OCI-LY1 (cell line): ENCODE results near the gene CFAP73.

Experiments
- EZH2 ChIP-seq: fragments of 200-600 bp; sonication (generic), shearing (Covaris generic); IDR thresholded peaks from 2 replicates; pipeline ENCODE4 v1.8.0; 2017; ENCODE audit warnings: borderline replicate concordance, mixed run types, mild to moderate bottlenecking, antibody characterized with exemption, low read length, moderate library complexity, mixed read lengths
- TF ChIP-seq, protein P1 (sequence below): fragments of 200-600 bp; sonication (generic), shearing (Covaris generic); IDR thresholded peaks from 2 replicates; pipeline ENCODE4 v1.5.1; 2017; ENCODE audit warnings: mild to moderate bottlenecking, antibody characterized with exemption, low read length, moderate library complexity, mixed read lengths

DNA sequence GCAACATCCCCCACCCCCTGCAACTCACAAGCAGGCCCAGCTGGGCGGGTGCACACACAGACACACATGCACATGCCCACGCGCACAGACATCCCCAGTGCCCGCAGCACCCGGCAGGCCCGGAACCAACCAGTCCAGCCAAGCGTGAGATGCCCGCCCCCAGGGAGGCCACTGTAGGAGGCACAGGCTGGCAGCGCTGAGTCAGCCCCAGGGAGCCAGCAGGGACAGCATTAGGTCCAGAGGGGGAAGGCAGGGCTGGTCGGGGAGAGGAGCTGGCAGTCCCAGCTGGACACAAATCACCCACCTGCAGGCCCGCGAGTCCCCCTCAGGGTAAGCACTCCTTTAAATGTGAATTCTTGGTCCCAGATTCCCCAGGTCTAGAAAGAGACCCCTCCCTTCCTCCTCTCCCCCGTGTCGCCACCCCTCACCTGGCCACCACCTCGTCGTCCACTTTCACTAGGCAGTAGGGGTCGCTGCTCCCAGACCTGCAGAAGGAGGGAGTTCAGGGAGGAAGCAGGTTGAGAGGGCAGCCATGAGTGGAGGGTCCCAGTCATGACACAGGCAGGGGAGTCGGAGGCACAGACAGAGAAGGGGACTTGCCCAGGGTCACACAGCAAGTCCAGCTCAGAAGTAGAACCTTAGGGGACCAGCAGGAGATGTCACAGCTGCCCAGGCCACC is 18.9 kb upstream of the CFAP73 start:
- TF ChIP-seq, protein P1, sequence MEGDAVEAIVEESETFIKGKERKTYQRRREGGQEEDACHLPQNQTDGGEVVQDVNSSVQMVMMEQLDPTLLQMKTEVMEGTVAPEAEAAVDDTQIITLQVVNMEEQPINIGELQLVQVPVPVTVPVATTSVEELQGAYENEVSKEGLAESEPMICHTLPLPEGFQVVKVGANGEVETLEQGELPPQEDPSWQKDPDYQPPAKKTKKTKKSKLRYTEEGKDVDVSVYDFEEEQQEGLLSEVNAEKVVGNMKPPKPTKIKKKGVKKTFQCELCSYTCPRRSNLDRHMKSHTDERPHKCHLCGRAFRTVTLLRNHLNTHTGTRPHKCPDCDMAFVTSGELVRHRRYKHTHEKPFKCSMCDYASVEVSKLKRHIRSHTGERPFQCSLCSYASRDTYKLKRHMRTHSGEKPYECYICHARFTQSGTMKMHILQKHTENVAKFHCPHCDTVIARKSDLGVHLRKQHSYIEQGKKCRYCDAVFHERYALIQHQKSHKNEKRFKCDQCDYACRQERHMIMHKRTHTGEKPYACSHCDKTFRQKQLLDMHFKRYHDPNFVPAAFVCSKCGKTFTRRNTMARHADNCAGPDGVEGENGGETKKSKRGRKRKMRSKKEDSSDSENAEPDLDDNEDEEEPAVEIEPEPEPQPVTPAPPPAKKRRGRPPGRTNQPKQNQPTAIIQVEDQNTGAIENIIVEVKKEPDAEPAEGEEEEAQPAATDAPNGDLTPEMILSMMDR, result peak; percentile 65
- no peak for TF ChIP-seq EZH2
